ENCODE results near the gene PRIM2. TPM values are rescaled to one million over a fixed set of nuclear protein-coding genes. Genes with fewer than 3 reads are reported as not detected.
A peak's percentile ranks its signal among the peaks of the same experiment; 100 is the strongest.
"Not testable (repeated sequence)": the region's sequence is repeated elsewhere in the genome, so short reads cannot be mapped to it uniquely, and the experiment has no call there.

The PRIM2 gene
- total and polyA plus RNA-seq, 2 experiments from 2014 or later: 45.5 to 75.2 TPM

GRCh38 chr6:57515845-57516244, 198.4 kb downstream of the PRIM2 start:
- H3K9me2 ChIP-seq (ENCODE audit: insufficient read depth); H3K9me3 Mint-ChIP-seq; H3K79me2 ChIP-seq (replicated peaks; ENCODE audit: insufficient read depth); H3K4me3 ChIP-seq; H3K4me2 ChIP-seq; H3K27me3 Mint-ChIP-seq (ENCODE audit: insufficient read depth, low read depth, poor library complexity); H3K36me3 Mint-ChIP-seq (ENCODE audit: low read depth); H3F3A ChIP-seq (replicated peaks; ENCODE audit: low read depth); H4K20me1 ChIP-seq (replicated peaks; ENCODE audit: insufficient read depth); H3K27me3 ChIP-seq (ENCODE audit: insufficient read depth); H3K4me3 Mint-ChIP-seq; H3K36me3 ChIP-seq (ENCODE audit: insufficient read depth); DNase-seq (ENCODE audit: low spot score); H2AFZ ChIP-seq: not testable (repeated sequence)
- Mint-ChIP-seq H3K4me1 (peaks cover 49% of the 10 kb centered on the region), H3K27ac (peak overlapping the region; percentile 75)
- Histone ChIP-seq H3K27ac (ENCODE audit: low read depth) (peak overlapping the region; percentile 12; the same call in 1 of the 2 replicates), H3K4me1 (ENCODE audit: insufficient read depth) (peaks cover 34% of the 10 kb centered on the region)
- peak; percentile 76 for ATAC-seq

GRCh38 chr6:57516776-57517175, 199.3 kb downstream of the PRIM2 start:
- H3K79me2 ChIP-seq (replicated peaks; ENCODE audit: insufficient read depth); H3K9me3 Mint-ChIP-seq; H4K20me1 ChIP-seq (replicated peaks; ENCODE audit: insufficient read depth); H2AFZ ChIP-seq; H3K27me3 ChIP-seq (ENCODE audit: insufficient read depth); H3K4me3 Mint-ChIP-seq; H3F3A ChIP-seq (replicated peaks; ENCODE audit: low read depth); H3K9me2 ChIP-seq (ENCODE audit: insufficient read depth); H3K27me3 Mint-ChIP-seq (ENCODE audit: insufficient read depth, low read depth, poor library complexity); H3K36me3 Mint-ChIP-seq (ENCODE audit: low read depth); H3K4me2 ChIP-seq; H3K4me3 ChIP-seq; ATAC-seq; DNase-seq (ENCODE audit: low spot score); H3K36me3 ChIP-seq (ENCODE audit: insufficient read depth): not testable (repeated sequence)
- Histone ChIP-seq H3K4me1 (ENCODE audit: insufficient read depth) (peaks cover 42% of the 10 kb centered on the region), H3K27ac (ENCODE audit: low read depth) (peak overlapping the region; percentile 14; the same call in 1 of the 2 replicates)
- Mint-ChIP-seq H3K27ac (peak overlapping the region; percentile 84; the same call in 1 of the 2 replicates), H3K4me1 (peaks cover 49% of the 10 kb centered on the region)

- peaks cover 52% of the 10 kb centered on the region for H3K4me1 Mint-ChIP-seq
- peaks cover 55% of the 10 kb centered on the region for H3K4me1 ChIP-seq (ENCODE audit: insufficient read depth)
- not testable (repeated sequence) for H3F3A ChIP-seq (replicated peaks; ENCODE audit: low read depth); ATAC-seq; H3K27me3 Mint-ChIP-seq (ENCODE audit: insufficient read depth, low read depth, poor library complexity); H3K36me3 ChIP-seq (ENCODE audit: insufficient read depth); H3K27me3 ChIP-seq (ENCODE audit: insufficient read depth); H3K9me3 Mint-ChIP-seq; H3K9me2 ChIP-seq (ENCODE audit: insufficient read depth); H2AFZ ChIP-seq; H3K36me3 Mint-ChIP-seq (ENCODE audit: low read depth); H4K20me1 ChIP-seq (replicated peaks; ENCODE audit: insufficient read depth); H3K79me2 ChIP-seq (replicated peaks; ENCODE audit: insufficient read depth)
- peak overlapping the region; percentile 43 for H3K4me3 ChIP-seq
- peak; percentile 76 for TF ChIP-seq NANOG (IDR thresholded peaks at IDR 0.05; ENCODE audit: borderline replicate concordance)
- TF ChIP-seq, protein P1, sequence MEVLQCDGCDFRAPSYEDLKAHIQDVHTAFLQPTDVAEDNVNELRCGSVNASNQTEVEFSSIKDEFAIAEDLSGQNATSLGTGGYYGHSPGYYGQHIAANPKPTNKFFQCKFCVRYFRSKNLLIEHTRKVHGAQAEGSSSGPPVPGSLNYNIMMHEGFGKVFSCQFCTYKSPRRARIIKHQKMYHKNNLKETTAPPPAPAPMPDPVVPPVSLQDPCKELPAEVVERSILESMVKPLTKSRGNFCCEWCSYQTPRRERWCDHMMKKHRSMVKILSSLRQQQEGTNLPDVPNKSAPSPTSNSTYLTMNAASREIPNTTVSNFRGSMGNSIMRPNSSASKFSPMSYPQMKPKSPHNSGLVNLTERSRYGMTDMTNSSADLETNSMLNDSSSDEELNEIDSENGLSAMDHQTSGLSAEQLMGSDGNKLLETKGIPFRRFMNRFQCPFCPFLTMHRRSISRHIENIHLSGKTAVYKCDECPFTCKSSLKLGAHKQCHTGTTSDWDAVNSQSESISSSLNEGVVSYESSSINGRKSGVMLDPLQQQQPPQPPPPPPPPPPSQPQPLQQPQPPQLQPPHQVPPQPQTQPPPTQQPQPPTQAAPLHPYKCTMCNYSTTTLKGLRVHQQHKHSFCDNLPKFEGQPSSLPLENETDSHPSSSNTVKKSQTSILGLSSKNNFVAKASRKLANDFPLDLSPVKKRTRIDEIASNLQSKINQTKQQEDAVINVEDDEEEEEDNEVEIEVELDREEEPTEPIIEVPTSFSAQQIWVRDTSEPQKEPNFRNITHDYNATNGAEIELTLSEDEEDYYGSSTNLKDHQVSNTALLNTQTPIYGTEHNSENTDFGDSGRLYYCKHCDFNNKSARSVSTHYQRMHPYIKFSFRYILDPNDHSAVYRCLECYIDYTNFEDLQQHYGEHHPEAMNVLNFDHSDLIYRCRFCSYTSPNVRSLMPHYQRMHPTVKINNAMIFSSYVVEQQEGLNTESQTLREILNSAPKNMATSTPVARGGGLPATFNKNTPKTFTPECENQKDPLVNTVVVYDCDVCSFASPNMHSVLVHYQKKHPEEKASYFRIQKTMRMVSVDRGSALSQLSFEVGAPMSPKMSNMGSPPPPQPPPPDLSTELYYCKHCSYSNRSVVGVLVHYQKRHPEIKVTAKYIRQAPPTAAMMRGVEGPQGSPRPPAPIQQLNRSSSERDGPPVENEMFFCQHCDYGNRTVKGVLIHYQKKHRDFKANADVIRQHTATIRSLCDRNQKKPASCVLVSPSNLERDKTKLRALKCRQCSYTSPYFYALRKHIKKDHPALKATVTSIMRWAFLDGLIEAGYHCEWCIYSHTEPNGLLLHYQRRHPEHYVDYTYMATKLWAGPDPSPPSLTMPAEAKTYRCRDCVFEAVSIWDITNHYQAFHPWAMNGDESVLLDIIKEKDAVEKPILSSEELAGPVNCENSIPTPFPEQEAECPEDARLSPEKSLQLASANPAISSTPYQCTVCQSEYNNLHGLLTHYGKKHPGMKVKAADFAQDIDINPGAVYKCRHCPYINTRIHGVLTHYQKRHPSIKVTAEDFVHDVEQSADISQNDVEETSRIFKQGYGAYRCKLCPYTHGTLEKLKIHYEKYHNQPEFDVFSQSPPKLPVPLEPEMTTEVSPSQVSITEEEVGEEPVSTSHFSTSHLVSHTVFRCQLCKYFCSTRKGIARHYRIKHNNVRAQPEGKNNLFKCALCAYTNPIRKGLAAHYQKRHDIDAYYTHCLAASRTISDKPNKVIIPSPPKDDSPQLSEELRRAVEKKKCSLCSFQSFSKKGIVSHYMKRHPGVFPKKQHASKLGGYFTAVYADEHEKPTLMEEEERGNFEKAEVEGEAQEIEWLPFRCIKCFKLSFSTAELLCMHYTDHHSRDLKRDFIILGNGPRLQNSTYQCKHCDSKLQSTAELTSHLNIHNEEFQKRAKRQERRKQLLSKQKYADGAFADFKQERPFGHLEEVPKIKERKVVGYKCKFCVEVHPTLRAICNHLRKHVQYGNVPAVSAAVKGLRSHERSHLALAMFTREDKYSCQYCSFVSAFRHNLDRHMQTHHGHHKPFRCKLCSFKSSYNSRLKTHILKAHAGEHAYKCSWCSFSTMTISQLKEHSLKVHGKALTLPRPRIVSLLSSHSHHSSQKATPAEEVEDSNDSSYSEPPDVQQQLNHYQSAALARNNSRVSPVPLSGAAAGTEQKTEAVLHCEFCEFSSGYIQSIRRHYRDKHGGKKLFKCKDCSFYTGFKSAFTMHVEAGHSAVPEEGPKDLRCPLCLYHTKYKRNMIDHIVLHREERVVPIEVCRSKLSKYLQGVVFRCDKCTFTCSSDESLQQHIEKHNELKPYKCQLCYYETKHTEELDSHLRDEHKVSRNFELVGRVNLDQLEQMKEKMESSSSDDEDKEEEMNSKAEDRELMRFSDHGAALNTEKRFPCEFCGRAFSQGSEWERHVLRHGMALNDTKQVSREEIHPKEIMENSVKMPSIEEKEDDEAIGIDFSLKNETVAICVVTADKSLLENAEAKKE (CRISPR knock-in tag; IDR thresholded peaks at IDR 0.05): 0 out of 2 replicates have a peak, but pooled peaks have one; percentile 22
- DNase-seq (ENCODE audit: low spot score): peak; percentile 76
- H3K4me2 ChIP-seq: peak overlapping the region; percentile 69
- peak overlapping the region; percentile 97 for H3K27ac Mint-ChIP-seq
- peak overlapping the region; percentile 65 for H3K4me3 Mint-ChIP-seq
- H3K27ac ChIP-seq (ENCODE audit: low read depth): peak overlapping the region; percentile 99
These were observed 201.8 kb downstream of the PRIM2 start for GRCh38 chr6:57519198-57519597.

- H4K20me1 ChIP-seq (replicated peaks; ENCODE audit: insufficient read depth); H3F3A ChIP-seq (replicated peaks; ENCODE audit: low read depth); DNase-seq (ENCODE audit: low spot score); H3K36me3 Mint-ChIP-seq (ENCODE audit: low read depth); H3K9me3 Mint-ChIP-seq; H2AFZ ChIP-seq; H3K79me2 ChIP-seq (replicated peaks; ENCODE audit: insufficient read depth); H3K4me2 ChIP-seq; H3K4me3 ChIP-seq; H3K27me3 ChIP-seq (ENCODE audit: insufficient read depth); H3K36me3 ChIP-seq (ENCODE audit: insufficient read depth); H3K27me3 Mint-ChIP-seq (ENCODE audit: insufficient read depth, low read depth, poor library complexity); H3K9me2 ChIP-seq (ENCODE audit: insufficient read depth); ATAC-seq; H3K4me3 Mint-ChIP-seq: not testable (repeated sequence)
- Histone ChIP-seq H3K4me1 (ENCODE audit: insufficient read depth) (peaks cover 57% of the 10 kb centered on the region), H3K27ac (ENCODE audit: low read depth) (peak overlapping the region; percentile 99; the same call in 1 of the 2 replicates)
- Mint-ChIP-seq H3K4me1 (peaks cover 49% of the 10 kb centered on the region), H3K27ac (0 out of 2 replicates have a peak overlapping the region, but pooled peaks have one; percentile 40)
These were observed 203.7 kb downstream of the PRIM2 start for GRCh38 chr6:57521085-57521484.

Measured in GM23338 (cell line).